Hepatocyte (in vitro differentiated cells): ENCODE measurements around the gene GRK5. TPM values are rescaled to one million over a fixed set of nuclear protein-coding genes. Genes with fewer than 3 reads are reported as not detected.

Source experiments
- DNase-seq: peaks from one replicate; pipeline ENCODE4 v3.0.0-alpha.2; 2016; ENCODE audit warnings: low spot score
- H2AFZ ChIP-seq: fragments of 200-600 bp; sonication (generic); 2 replicates; pipeline ENCODE4 v1.6.0; 2016; ENCODE audit warnings: antibody characterized with exemption, mild to moderate bottlenecking
- H3K27ac ChIP-seq: fragments of 200-600 bp; sonication (generic); 2 replicates; pipeline ENCODE4 v1.5.1; 2016; ENCODE audit warnings: mild to moderate bottlenecking
- H3K27me3 ChIP-seq: fragments of 200-600 bp; sonication (generic); 2 replicates; pipeline ENCODE4 v1.6.1; 2016
- H3K36me3 ChIP-seq: fragments of 200-600 bp; sonication (generic); replicated peaks from 2 replicates; pipeline ENCODE4 v1.5.1; 2016; ENCODE audit warnings: low read depth; ENCODE audit not compliant: insufficient read depth
- H3K4me1 ChIP-seq: fragments of 200-600 bp; sonication (generic); 2 replicates; pipeline ENCODE4 v1.5.1; 2016; ENCODE audit warnings: mild to moderate bottlenecking, moderate library complexity; ENCODE audit not compliant: insufficient read depth
- H3K4me2 ChIP-seq: fragments of 200-600 bp; sonication (generic); 2 replicates; pipeline ENCODE4 v1.6.0; 2016
- H3K4me3 ChIP-seq: fragments of 200-600 bp; sonication (generic); 2 replicates; pipeline ENCODE4 v1.5.1; 2016; ENCODE audit warnings: mild to moderate bottlenecking
- H3K79me2 ChIP-seq: fragments of 200-600 bp; sonication (generic); 2 replicates; pipeline ENCODE4 v1.6.0; 2017; ENCODE audit warnings: mild to moderate bottlenecking
- H3K9me2 ChIP-seq: fragments of 200-600 bp; sonication (generic); replicated peaks from 2 replicates; pipeline ENCODE4 v1.6.0; 2017; ENCODE audit warnings: mild to moderate bottlenecking; ENCODE audit not compliant: insufficient read depth
- H3K9me3 ChIP-seq: fragments of 200-600 bp; sonication (generic); 2 replicates; pipeline ENCODE4 v1.5.1; 2016; ENCODE audit warnings: low read depth, mild to moderate bottlenecking
- H4K20me1 ChIP-seq: fragments of 200-600 bp; sonication (generic); 2 replicates; pipeline ENCODE4 v1.6.0; 2016; ENCODE audit warnings: mild to moderate bottlenecking; ENCODE audit not compliant: insufficient read depth, poor library complexity, severe bottlenecking
- CTCF ChIP-seq: fragments of 200-600 bp; sonication (generic); IDR thresholded peaks from 2 replicates; pipeline ENCODE4 v1.5.1; 2016; ENCODE audit warnings: antibody characterized with exemption, mild to moderate bottlenecking; ENCODE audit not compliant: poor library complexity
- EZH2 ChIP-seq: fragments of 200-600 bp; sonication (generic); IDR thresholded peaks from 2 replicates; pipeline ENCODE4 v1.6.1; 2016; ENCODE audit warnings: antibody characterized with exemption, mild to moderate bottlenecking, borderline replicate concordance
- EZH2phosphoT487 ChIP-seq: fragments of 200-600 bp; sonication (generic); IDR thresholded peaks from one replicate; pipeline ENCODE4 v1.6.1; 2018; ENCODE audit warnings: antibody characterized with exemption, mild to moderate bottlenecking, low read depth, moderate library complexity; ENCODE audit not compliant: unreplicated experiment, severe bottlenecking
- WGBS: methylation state at CpG from one replicate; pipeline ENCODE4 v1.1.6; 2016; ENCODE audit warnings: low lambda C conversion rate; ENCODE audit errors: missing lambda C conversion rate; 5-methylcytosine and 5-hydroxymethylcytosine counted together
- polyA plus RNA-seq: library from polyadenylated mRNA; unstranded; fragments of >200 nt; fragmentation: Nextera tagmentation; extraction: Ambion mirVana; gene quantifications from 2 replicates; pipeline ENCODE4 v1.2.1, GENCODE V29; 2016
- total RNA-seq: library from RNA; depleted of rRNA; stranded (reverse); fragments of >200 nt; gene quantifications from 2 replicates; pipeline ENCODE4 v1.2.3, GENCODE V29; 2014

The GRK5 gene
- total and polyA plus RNA-seq, 2 experiments from 2014 or later, result 7.6 to 19.9 TPM

- H3K4me2 ChIP-seq, result no peak overlapping the region
- H3K4me3 ChIP-seq, result no peak overlapping the region
- H4K20me1 ChIP-seq, result no peaks in the 10 kb centered on the region
- H3K4me1 ChIP-seq, result no peaks in the 10 kb centered on the region
- no peak overlapping the region for H2AFZ ChIP-seq
- DNase-seq, result no peak
- no peaks in the 10 kb centered on the region for H3K27me3 ChIP-seq
- TF ChIP-seq EZH2phosphoT487, result no peak
- no peak for TF ChIP-seq CTCF
- TF ChIP-seq EZH2, result no peak
- no peaks in the 10 kb centered on the region for H3K9me2 ChIP-seq
- no peak overlapping the region for H3K27ac ChIP-seq
- no peaks in the 10 kb centered on the region for H3K36me3 ChIP-seq
- WGBS, result 88% methylated on average over 7 of the region's 7 CpGs
- H3K79me2 ChIP-seq, result no peaks in the 10 kb centered on the region
- no peaks in the 10 kb centered on the region for H3K9me3 ChIP-seq
Measured at GRCh38 chr10:119447421-119447820, 240.1 kb downstream of the GRK5 start.

DNA sequence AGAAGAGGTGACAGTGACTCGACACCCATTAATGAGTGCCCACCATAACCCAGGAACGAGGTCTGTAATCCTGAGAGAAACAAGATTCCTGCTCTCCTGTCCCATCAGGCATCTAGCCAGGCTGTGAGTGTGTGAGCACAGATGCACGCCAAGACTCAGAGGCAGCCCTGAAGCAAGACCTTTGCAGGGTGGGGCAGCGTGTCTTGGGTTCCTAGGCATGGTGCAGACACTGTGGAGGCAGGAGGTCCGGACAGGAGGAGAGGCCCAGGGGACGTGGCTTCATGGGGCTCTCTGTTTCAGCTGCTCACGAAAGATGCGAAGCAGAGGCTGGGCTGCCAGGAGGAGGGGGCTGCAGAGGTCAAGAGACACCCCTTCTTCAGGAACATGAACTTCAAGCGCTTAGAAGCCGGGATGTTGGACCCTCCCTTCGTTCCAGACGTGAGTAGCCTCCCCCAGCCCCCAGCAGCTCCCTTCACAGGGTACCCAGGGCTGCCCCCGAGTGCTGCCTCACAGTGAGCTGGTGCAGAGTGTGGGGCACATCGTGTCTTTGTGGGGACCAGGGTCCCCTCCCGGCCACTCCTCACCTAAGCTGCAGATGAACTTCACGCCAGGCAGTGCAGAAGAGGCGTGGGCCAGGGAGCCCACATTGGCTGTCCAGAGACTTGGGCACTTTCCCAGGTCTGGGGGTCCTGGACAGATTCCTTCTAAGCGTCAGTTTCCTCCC lies 240.6 kb downstream of the GRK5 start:
- H2AFZ ChIP-seq, result no peak overlapping the region
- 93% methylated on average over 18 of the region's 18 CpGs for WGBS
- H3K9me3 ChIP-seq, result no peaks in the 10 kb centered on the region
- no peaks in the 10 kb centered on the region for H3K4me1 ChIP-seq
- no peaks in the 10 kb centered on the region for H3K27me3 ChIP-seq
- H4K20me1 ChIP-seq, result no peaks in the 10 kb centered on the region
- DNase-seq, result no peak
- TF ChIP-seq EZH2phosphoT487 (no peak), EZH2 (no peak)
- no peaks in the 10 kb centered on the region for H3K36me3 ChIP-seq
- H3K9me2 ChIP-seq, result no peaks in the 10 kb centered on the region
- no peak overlapping the region for H3K4me2 ChIP-seq
- H3K4me3 ChIP-seq, result no peak overlapping the region
- no peak overlapping the region for H3K27ac ChIP-seq
- no peaks in the 10 kb centered on the region for H3K79me2 ChIP-seq

GRCh38 chr10:119448628-119449584 lies 241.5 kb downstream of the GRK5 start:
- 83% methylated on average over 26 of the region's 26 CpGs for WGBS
- no peaks in the 10 kb centered on the region for H3K27me3 ChIP-seq
- no peak overlapping the region for H3K4me2 ChIP-seq
- H3K4me3 ChIP-seq, result no peak overlapping the region
- DNase-seq, result no peak
- no peaks in the 10 kb centered on the region for H3K4me1 ChIP-seq
- no peaks in the 10 kb centered on the region for H3K9me2 ChIP-seq
- H3K36me3 ChIP-seq, result no peaks in the 10 kb centered on the region
- H3K79me2 ChIP-seq, result no peaks in the 10 kb centered on the region
- no peak overlapping the region for H3K27ac ChIP-seq
- H4K20me1 ChIP-seq, result no peaks in the 10 kb centered on the region
- TF ChIP-seq EZH2phosphoT487 (no peak), CTCF (no peak), EZH2 (no peak)
- no peaks in the 10 kb centered on the region for H3K9me3 ChIP-seq
- no peak overlapping the region for H2AFZ ChIP-seq
